HL-60 (cell line): Measurements from ENCODE around the gene NEK7.

Experiments
- DNase-seq, 2 experiments: peaks; one replicate each; pipeline ENCODE4 v3.0.0-alpha.2; 2010 to 2020; ENCODE audit warnings: low read depth in 1 of 2, low spot score in 1 of 2
- H3K27ac ChIP-seq: fragments of 250-450 bp; sonication (Bioruptor Pico); replicated peaks from 2 replicates; pipeline ENCODE4 v1.5.1; 2020; ENCODE audit warnings: mild to moderate bottlenecking, moderate library complexity
- H3K27me3 ChIP-seq: fragments of 250-450 bp; sonication (Bioruptor Pico); 2 replicates; pipeline ENCODE4 v1.5.1; 2021; ENCODE audit warnings: mild to moderate bottlenecking, moderate library complexity; ENCODE audit not compliant: insufficient read depth, poor library complexity, severe bottlenecking
- H3K4me3 ChIP-seq: replicated peaks from 2 replicates; pipeline ENCODE4 v1.5.1; 2011; ENCODE audit warnings: mild to moderate bottlenecking, control low read depth, low read length; ENCODE audit not compliant: insufficient read depth
- GABPA ChIP-seq: IDR thresholded peaks from 2 replicates; pipeline ENCODE4 v1.6.1; 2012; ENCODE audit warnings: low read depth
- POLR2AphosphoS5 ChIP-seq: IDR thresholded peaks from 2 replicates; pipeline ENCODE4 v1.6.1; 2012; ENCODE audit warnings: low read depth
- SPI1 ChIP-seq: IDR thresholded peaks from 2 replicates; pipeline ENCODE4 v1.6.1; 2012; ENCODE audit warnings: low read depth, mild to moderate bottlenecking, borderline replicate concordance
- TF ChIP-seq, protein P1 (sequence below): IDR thresholded peaks from one replicate; pipeline ENCODE4 v1.5.1; 2011; ENCODE audit warnings: low read length, control low read depth, inconsistent platforms; ENCODE audit not compliant: insufficient read depth
- TF ChIP-seq, protein P2 (sequence below): IDR thresholded peaks from 2 replicates; pipeline ENCODE4 v1.6.1; 2012; ENCODE audit warnings: low read depth; ENCODE audit not compliant: insufficient replicate concordance

The NEK7 gene

DNA sequence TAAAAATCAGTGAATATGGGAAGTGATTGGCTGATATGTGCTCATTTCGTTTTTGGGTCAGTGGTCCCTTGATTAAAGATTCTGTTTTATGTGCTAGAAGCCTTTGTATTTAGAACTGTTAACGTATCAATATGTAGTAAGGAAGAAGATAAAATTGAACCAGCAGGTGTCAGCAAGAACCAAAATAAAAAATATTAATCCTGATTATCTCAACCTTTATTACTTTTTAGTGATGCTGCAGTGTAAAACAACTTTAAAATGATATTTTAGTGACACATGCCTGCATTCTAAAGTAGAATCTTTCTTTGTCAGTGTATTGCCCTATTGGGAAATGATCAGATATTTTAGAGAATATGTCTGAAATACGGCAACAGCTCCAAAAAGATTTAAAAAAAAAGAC is 49.5 kb downstream of the NEK7 start:
- TF ChIP-seq POLR2AphosphoS5, result no peak
- no peak for TF ChIP-seq SPI1
- TF ChIP-seq, protein P1, sequence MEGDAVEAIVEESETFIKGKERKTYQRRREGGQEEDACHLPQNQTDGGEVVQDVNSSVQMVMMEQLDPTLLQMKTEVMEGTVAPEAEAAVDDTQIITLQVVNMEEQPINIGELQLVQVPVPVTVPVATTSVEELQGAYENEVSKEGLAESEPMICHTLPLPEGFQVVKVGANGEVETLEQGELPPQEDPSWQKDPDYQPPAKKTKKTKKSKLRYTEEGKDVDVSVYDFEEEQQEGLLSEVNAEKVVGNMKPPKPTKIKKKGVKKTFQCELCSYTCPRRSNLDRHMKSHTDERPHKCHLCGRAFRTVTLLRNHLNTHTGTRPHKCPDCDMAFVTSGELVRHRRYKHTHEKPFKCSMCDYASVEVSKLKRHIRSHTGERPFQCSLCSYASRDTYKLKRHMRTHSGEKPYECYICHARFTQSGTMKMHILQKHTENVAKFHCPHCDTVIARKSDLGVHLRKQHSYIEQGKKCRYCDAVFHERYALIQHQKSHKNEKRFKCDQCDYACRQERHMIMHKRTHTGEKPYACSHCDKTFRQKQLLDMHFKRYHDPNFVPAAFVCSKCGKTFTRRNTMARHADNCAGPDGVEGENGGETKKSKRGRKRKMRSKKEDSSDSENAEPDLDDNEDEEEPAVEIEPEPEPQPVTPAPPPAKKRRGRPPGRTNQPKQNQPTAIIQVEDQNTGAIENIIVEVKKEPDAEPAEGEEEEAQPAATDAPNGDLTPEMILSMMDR, result no peak
- TF ChIP-seq, protein P2, sequence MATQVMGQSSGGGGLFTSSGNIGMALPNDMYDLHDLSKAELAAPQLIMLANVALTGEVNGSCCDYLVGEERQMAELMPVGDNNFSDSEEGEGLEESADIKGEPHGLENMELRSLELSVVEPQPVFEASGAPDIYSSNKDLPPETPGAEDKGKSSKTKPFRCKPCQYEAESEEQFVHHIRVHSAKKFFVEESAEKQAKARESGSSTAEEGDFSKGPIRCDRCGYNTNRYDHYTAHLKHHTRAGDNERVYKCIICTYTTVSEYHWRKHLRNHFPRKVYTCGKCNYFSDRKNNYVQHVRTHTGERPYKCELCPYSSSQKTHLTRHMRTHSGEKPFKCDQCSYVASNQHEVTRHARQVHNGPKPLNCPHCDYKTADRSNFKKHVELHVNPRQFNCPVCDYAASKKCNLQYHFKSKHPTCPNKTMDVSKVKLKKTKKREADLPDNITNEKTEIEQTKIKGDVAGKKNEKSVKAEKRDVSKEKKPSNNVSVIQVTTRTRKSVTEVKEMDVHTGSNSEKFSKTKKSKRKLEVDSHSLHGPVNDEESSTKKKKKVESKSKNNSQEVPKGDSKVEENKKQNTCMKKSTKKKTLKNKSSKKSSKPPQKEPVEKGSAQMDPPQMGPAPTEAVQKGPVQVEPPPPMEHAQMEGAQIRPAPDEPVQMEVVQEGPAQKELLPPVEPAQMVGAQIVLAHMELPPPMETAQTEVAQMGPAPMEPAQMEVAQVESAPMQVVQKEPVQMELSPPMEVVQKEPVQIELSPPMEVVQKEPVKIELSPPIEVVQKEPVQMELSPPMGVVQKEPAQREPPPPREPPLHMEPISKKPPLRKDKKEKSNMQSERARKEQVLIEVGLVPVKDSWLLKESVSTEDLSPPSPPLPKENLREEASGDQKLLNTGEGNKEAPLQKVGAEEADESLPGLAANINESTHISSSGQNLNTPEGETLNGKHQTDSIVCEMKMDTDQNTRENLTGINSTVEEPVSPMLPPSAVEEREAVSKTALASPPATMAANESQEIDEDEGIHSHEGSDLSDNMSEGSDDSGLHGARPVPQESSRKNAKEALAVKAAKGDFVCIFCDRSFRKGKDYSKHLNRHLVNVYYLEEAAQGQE, result no peak
- TF ChIP-seq GABPA, result no peak
- DNase-seq, result no peak
- H3K4me3 ChIP-seq, result no peak overlapping the region
- no peaks in the 10 kb centered on the region for H3K27me3 ChIP-seq
- H3K27ac ChIP-seq, result no peak overlapping the region

DNA sequence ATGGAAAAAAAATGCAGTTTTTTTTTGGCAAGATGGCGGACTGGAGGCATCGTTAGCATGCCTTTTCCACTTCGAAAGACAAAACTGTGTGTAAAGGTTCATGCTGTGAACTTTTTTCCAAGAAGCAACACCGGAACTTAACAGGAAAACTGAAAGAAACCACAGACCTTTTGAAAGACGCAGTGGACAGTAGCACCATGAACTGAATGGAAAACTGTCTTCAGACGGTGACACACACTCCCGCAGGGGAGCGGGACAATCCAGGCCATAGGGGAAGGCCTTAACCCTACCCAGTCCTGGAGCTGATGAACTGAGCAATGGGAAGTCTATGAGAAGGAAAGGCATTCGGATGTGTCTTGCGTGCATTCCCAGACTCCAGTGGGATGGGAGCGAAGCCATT is 54.9 kb downstream of the NEK7 start:
- no peak for TF ChIP-seq POLR2AphosphoS5
- TF ChIP-seq, protein P2, result no peak
- no peak for TF ChIP-seq GABPA
- no peak for TF ChIP-seq SPI1
- TF ChIP-seq, protein P1, result no peak
- Histone ChIP-seq H3K27me3 (no peaks in the 10 kb centered on the region), H3K27ac (no peak overlapping the region), H3K4me3 (no peak overlapping the region)
- no peak for DNase-seq

DNA sequence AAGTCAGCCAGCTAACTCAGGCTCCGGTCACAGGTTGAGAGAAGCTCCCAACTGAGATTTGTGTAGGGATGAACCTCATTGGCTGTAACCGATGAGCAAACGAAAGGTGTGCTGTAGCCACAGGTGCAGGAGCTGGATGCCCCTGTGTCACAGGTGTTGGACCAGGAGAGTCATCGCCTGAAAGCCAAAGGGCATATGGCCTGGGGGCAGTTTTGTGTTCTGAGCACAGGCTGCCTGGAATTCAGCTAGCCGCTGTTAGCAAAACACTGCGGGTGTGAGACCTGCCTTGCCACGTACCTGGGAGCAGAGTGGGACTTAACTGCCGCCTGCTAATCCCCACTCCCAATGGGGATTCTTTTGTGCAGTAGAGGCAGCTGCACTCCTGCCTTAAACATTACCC is 55.3 kb downstream of the NEK7 start:
- TF ChIP-seq SPI1 (no peak), GABPA (no peak), POLR2AphosphoS5 (no peak)
- TF ChIP-seq, protein P2, result no peak
- TF ChIP-seq, protein P1, result no peak
- no peaks in the 10 kb centered on the region for H3K27me3 ChIP-seq
- DNase-seq, result no peak
- H3K27ac ChIP-seq, result no peak overlapping the region
- H3K4me3 ChIP-seq, result no peak overlapping the region
